H1 (cell line): Measurements from ENCODE around the gene ROM1. TPM values are rescaled to one million over a fixed set of nuclear protein-coding genes. Genes with fewer than 3 reads are reported as not detected.
A peak's percentile ranks its signal among the peaks of the same experiment; 100 is the strongest.

Source experiments
- CTCF ChIA-PET: fragments of 300-600 bp; sonication (Branson Sonifier 250); formaldehyde crosslinking; loops from one replicate; lab custom pipeline; 2021; ENCODE audit not compliant: partially characterized antibody; lab: Charles Lee
- POLR2A ChIA-PET: fragments of 300-600 bp; sonication (Branson Sonifier 250); formaldehyde crosslinking; loops from one replicate; lab custom pipeline; 2021; ENCODE audit warnings: inconsistent platforms; ENCODE audit not compliant: partially characterized antibody; lab: Charles Lee
- DNase-seq, 2 experiments: peaks; one replicate each; pipeline versions ENCODE4 v3.0.0 to v3.0.0-alpha.2; 2010 to 2022; ENCODE audit warnings: low spot score in 2 of 2, low read depth in 1 of 2, mixed read lengths in 1 of 2
- FAIRE-seq: peaks from 2 replicates; lab custom pipeline; 2011; peaks lifted over from hg19 to GRCh38; lab: Jason Lieb, UNC
- H2AFZ ChIP-seq: 2 replicates; pipeline ENCODE4 v1.8.1; 2012; ENCODE audit warnings: low read length, inconsistent platforms
- H2AK5ac ChIP-seq: 2 replicates; pipeline ENCODE4 v1.6.1; 2013; ENCODE audit warnings: low read depth, low read length
- H2BK120ac ChIP-seq: replicated peaks from 2 replicates; pipeline ENCODE3; 2013; ENCODE audit warnings: low read depth, low read length, inconsistent platforms
- H2BK12ac ChIP-seq: 2 replicates; pipeline ENCODE4 v1.6.1; 2013; ENCODE audit warnings: low read depth, low read length
- H2BK15ac ChIP-seq: 2 replicates; pipeline ENCODE4 v1.6.1; 2013; ENCODE audit warnings: low read length
- H2BK20ac ChIP-seq: 2 replicates; pipeline ENCODE4 v1.6.1; 2013; ENCODE audit warnings: low read length
- H2BK5ac ChIP-seq: 2 replicates; pipeline ENCODE4 v1.6.1; 2013; ENCODE audit warnings: low read depth, low read length
- H3K14ac ChIP-seq: 2 replicates; pipeline ENCODE4 v1.6.1; 2013; ENCODE audit warnings: inconsistent platforms; ENCODE audit not compliant: insufficient read length
- H3K18ac ChIP-seq: 2 replicates; pipeline ENCODE4 v1.6.1; 2013; ENCODE audit warnings: low read length; ENCODE audit errors: extremely low read depth
- H3K23ac ChIP-seq: 2 replicates; pipeline ENCODE4 v1.6.1; 2013; ENCODE audit warnings: inconsistent platforms; ENCODE audit not compliant: insufficient read length
- H3K23me2 ChIP-seq: 2 replicates; pipeline ENCODE4 v1.6.1; 2013; ENCODE audit warnings: low read depth, low read length
- H3K27ac ChIP-seq: 2 replicates; pipeline ENCODE4 v1.6.1; 2011; ENCODE audit warnings: low read depth, low read length, inconsistent platforms
- H3K27me3 ChIP-seq, 4 experiments: replicated peaks in 1 of 4; 1 replicate in 1 of 4; 2 replicates in 3 of 4; pipeline versions ENCODE4 v1.6.1 to v1.8.1; 2011 to 2013; ENCODE audit warnings: low read length in 3 of 4, mild to moderate bottlenecking in 3 of 4, inconsistent platforms in 2 of 4, mixed read lengths in 2 of 4, moderate library complexity in 1 of 4; ENCODE audit not compliant: control insufficient read depth in 3 of 4, insufficient read depth in 3 of 4; ENCODE audit errors: extremely low read depth in 1 of 4
- H3K36me3 ChIP-seq, 4 experiments: 2 replicates each; pipeline versions ENCODE4 v1.6.1 to v1.8.1; 2011 to 2013; ENCODE audit warnings: mild to moderate bottlenecking in 4 of 4, low read length in 3 of 4, moderate library complexity in 2 of 4, control low read depth in 1 of 4, inconsistent platforms in 1 of 4; ENCODE audit not compliant: insufficient read depth in 4 of 4, control insufficient read depth in 2 of 4
- H3K4ac ChIP-seq: replicated peaks from 2 replicates; pipeline ENCODE3; 2013; ENCODE audit warnings: low read length, low read depth, mixed read lengths, inconsistent platforms; ENCODE audit not compliant: insufficient read length
- H3K4me1 ChIP-seq, 4 experiments: replicated peaks in 1 of 4; 1 replicate in 1 of 4; 2 replicates in 3 of 4; pipeline versions ENCODE4 v1.6.1 to v1.8.1; 2011 to 2013; ENCODE audit warnings: low read length in 3 of 4, inconsistent platforms in 2 of 4, mixed read lengths in 1 of 4; ENCODE audit not compliant: insufficient read depth in 4 of 4, control insufficient read depth in 3 of 4
- H3K4me2 ChIP-seq, 2 experiments: 2 replicates each; pipeline versions ENCODE4 v1.6.1 to v1.8.1; 2011 to 2013; ENCODE audit warnings: low read depth in 2 of 2, low read length in 2 of 2, control low read depth in 1 of 2, inconsistent platforms in 1 of 2, mild to moderate bottlenecking in 1 of 2; ENCODE audit not compliant: insufficient read depth in 1 of 2
- H3K4me3 ChIP-seq, 4 experiments: fragments of 200-600, 300-600 bp in 1 of 4; sonication (generic), shearing (Covaris generic), sonication (Bioruptor Twin) in 1 of 4; 2 replicates each; pipeline versions ENCODE4 v1.5.1 to v1.8.1; 2011 to 2016; ENCODE audit warnings: low read length in 4 of 4, low read depth in 3 of 4, control low read depth in 2 of 4, inconsistent platforms in 2 of 4, mild to moderate bottlenecking in 2 of 4, mixed read lengths in 1 of 4, moderate library complexity in 1 of 4; ENCODE audit not compliant: insufficient read depth in 2 of 4; ENCODE audit errors: extremely low read depth in 1 of 4
- H3K56ac ChIP-seq: replicated peaks from 2 replicates; pipeline ENCODE3; 2013; ENCODE audit warnings: low read depth, mild to moderate bottlenecking, mixed read lengths, low read length, inconsistent platforms; ENCODE audit not compliant: insufficient read length
- H3K79me1 ChIP-seq: 2 replicates; pipeline ENCODE4 v1.6.1; 2013; ENCODE audit warnings: low read depth, low read length, control low read depth
- H3K79me2 ChIP-seq, 2 experiments: 2 replicates each; pipeline versions ENCODE4 v1.6.1 to v1.8.1; 2012 to 2013; ENCODE audit warnings: low read length in 2 of 2, mild to moderate bottlenecking in 2 of 2, inconsistent platforms in 1 of 2; ENCODE audit not compliant: insufficient read depth in 2 of 2, control insufficient read depth in 1 of 2
- H3K9ac ChIP-seq, 4 experiments: replicated peaks in 1 of 4; 1 replicate in 1 of 4; 2 replicates in 3 of 4; pipeline versions ENCODE4 v1.6.1 to v1.8.1; 2011 to 2013; ENCODE audit warnings: low read depth in 3 of 4, low read length in 3 of 4, control low read depth in 2 of 4, mild to moderate bottlenecking in 2 of 4, moderate library complexity in 2 of 4, inconsistent platforms in 1 of 4; ENCODE audit errors: extremely low read depth in 1 of 4
- H3K9me3 ChIP-seq, 2 experiments: 2 replicates each; pipeline versions ENCODE4 v1.6.1 to v1.8.1; 2012 to 2013; ENCODE audit warnings: mild to moderate bottlenecking in 2 of 2, moderate library complexity in 2 of 2, control low read depth in 1 of 2, inconsistent platforms in 1 of 2, low read depth in 1 of 2, low read length in 1 of 2, mixed read lengths in 1 of 2; ENCODE audit not compliant: insufficient read depth in 2 of 2
- H4K20me1 ChIP-seq, 2 experiments: replicated peaks in 1 of 2; 2 replicates each; pipeline versions ENCODE3 to v1.8.1; 2011 to 2013; ENCODE audit warnings: inconsistent platforms in 2 of 2, low read length in 2 of 2, mild to moderate bottlenecking in 1 of 2; ENCODE audit not compliant: insufficient read depth in 2 of 2, control insufficient read depth in 1 of 2
- H4K5ac ChIP-seq: 2 replicates; pipeline ENCODE4 v1.6.1; 2013; ENCODE audit warnings: low read length, low read depth, mixed read lengths, inconsistent platforms; ENCODE audit not compliant: insufficient read length
- H4K8ac ChIP-seq: 2 replicates; pipeline ENCODE4 v1.8.0; 2013; ENCODE audit warnings: mild to moderate bottlenecking, moderate library complexity, low read length, inconsistent platforms; ENCODE audit not compliant: insufficient read depth; ENCODE audit errors: extremely low read depth
- H4K91ac ChIP-seq: replicated peaks from 2 replicates; pipeline ENCODE3; 2013; ENCODE audit warnings: low read length, mixed read lengths, inconsistent platforms; ENCODE audit not compliant: insufficient read length
- E2F6 ChIP-seq: IDR thresholded peaks from 2 replicates; pipeline ENCODE4 v1.6.1; 2012; ENCODE audit warnings: inconsistent platforms
- JUN ChIP-seq: IDR thresholded peaks from 2 replicates; pipeline ENCODE4 v1.6.1; 2011; ENCODE audit warnings: low read depth, mild to moderate bottlenecking, improper control_type of control experiment, low read length
- JUND ChIP-seq: IDR thresholded peaks from 2 replicates; pipeline ENCODE4 v1.6.1; 2011; ENCODE audit warnings: mild to moderate bottlenecking, improper control_type of control experiment, low read length
- KDM1A ChIP-seq: fragments of 200-600, 300-600 bp; sonication (generic); IDR thresholded peaks from 2 replicates; pipeline ENCODE4 v1.7.1; 2016; ENCODE audit warnings: mild to moderate bottlenecking, low read length, borderline replicate concordance
- MAX ChIP-seq: IDR thresholded peaks from 2 replicates; pipeline ENCODE4 v1.6.1; 2012; ENCODE audit warnings: inconsistent platforms
- SRF ChIP-seq: IDR thresholded peaks from 2 replicates; pipeline ENCODE4 v1.6.1; 2011; ENCODE audit warnings: mild to moderate bottlenecking, low read depth, low read length, moderate library complexity
- USF2 ChIP-seq: IDR thresholded peaks from 2 replicates; pipeline ENCODE4 v1.6.1; 2011; ENCODE audit warnings: low read length, improper control_type of control experiment
- WGBS, 2 experiments: shearing (Covaris generic) in 1 of 2; methylation state at CpG; one replicate each; pipeline versions ENCODE4 v1.1.6 to v1.1.7; 2013 to 2015; ENCODE audit warnings: low lambda C conversion rate in 2 of 2, mixed read lengths in 2 of 2, inconsistent platforms in 1 of 2, low coverage in 1 of 2, missing lambda C conversion rate in 1 of 2; ENCODE audit not compliant: insufficient replicate concordance in 2 of 2, insufficient coverage in 1 of 2, insufficient read length in 1 of 2; ENCODE audit errors: extremely low coverage in 1 of 2, missing lambda C conversion rate in 1 of 2; 5-methylcytosine and 5-hydroxymethylcytosine counted together
- polyA plus RNA-seq, 7 experiments: library from polyadenylated mRNA; depleted of rRNA in 3 of 7; stranded (reverse) in 5 of 7; unstranded in 2 of 7; fragments of >200 nt in 5 of 7; fragments of 200-250 nt in 2 of 7; gene quantifications; 1 replicate in 5 of 7; 2 replicates in 1 of 7; 4 replicates in 1 of 7; pipeline versions ENCODE4 v1.2.1 to v1.2.3, GENCODE V29; 2011 to 2013; ENCODE audit warnings: missing spikeins in 2 of 7, mixed read lengths in 2 of 7
- total RNA-seq: library from RNA; stranded (reverse); fragmentation: NEBNext Ultra II Directional; extraction: Animal tissue kit (Norgen Biotek cat#: 25700); gene quantifications from 2 replicates; pipeline ENCODE4 v1.2.1, GENCODE V29; 2021

Gene ROM1
- total and polyA plus RNA-seq, 2 of the 8 experiments (the other 6 are each of a cell fraction or from before 2014, with no cell fraction given) = 0.86 to 2.2 TPM

- H3K27me3 ChIP-seq = peaks cover 0 to 13% (median 11%) of the 10 kb centered on the region in 4 experiments; a peak in 6 of 7 replicates
- peak overlapping the region; percentile 38 for H4K91ac ChIP-seq
- no peaks in the 10 kb centered on the region; the same call in 1 of the 2 replicates for H3K79me1 ChIP-seq
- H3K4me3 ChIP-seq = peak overlapping the region; percentile 74 to 86 (median 84)
- peak overlapping the region; percentile 88 for H2BK15ac ChIP-seq
- no peak overlapping the region for H3K23ac ChIP-seq
- DNase-seq = peak in 1 of 2 experiments; percentile 77
- peaks cover 0 to 28% of the 10 kb centered on the region in 2 experiments; a peak in 2 of 4 replicates for H3K79me2 ChIP-seq
- peak overlapping the region; percentile 27; the same call in 1 of the 2 replicates for H2AFZ ChIP-seq
- peaks cover 3 to 6% of the 10 kb centered on the region in 2 experiments for H4K20me1 ChIP-seq
- ChIA-PET CTCF (interaction anchor here (0.9 to 10.2 kb wide), 8 partner anchors 9 to 170 kb away, joined by 3 to 97 read pairs (median 6); partner anchors contain the start of genes EEF1G, EML3, ROM1 and TUT1), POLR2A (interaction anchor here (0.6 to 15.8 kb wide), 34 partner anchors 6 to 279 kb away, joined by 3 to 235 read pairs (median 4); partner anchors contain the start of genes B3GAT3, C11orf98, CSKMT and EEF1G)
- no peak overlapping the region; the same call in 1 of the 2 replicates for H3K27ac ChIP-seq
- H3K9me3 ChIP-seq = no peaks in the 10 kb centered on the region
- peak overlapping the region; percentile 72 to 83 for H3K4me2 ChIP-seq
- peak overlapping the region; percentile 44 for H4K5ac ChIP-seq
- H3K36me3 ChIP-seq = peaks cover 11 to 14% (median 12%) of the 10 kb centered on the region in 4 experiments
- FAIRE-seq = no peak
- no peak overlapping the region for H2BK120ac ChIP-seq
- H3K23me2 ChIP-seq = peaks cover 17% of the 10 kb centered on the region; the same call in 1 of the 2 replicates
- peak overlapping the region; percentile 29; the same call in 1 of the 2 replicates for H2AK5ac ChIP-seq
- peak overlapping the region in 3 of 4 experiments; percentile 43 to 55 (median 51); a peak in 5 of 7 replicates for H3K9ac ChIP-seq
- no peak overlapping the region for H3K4ac ChIP-seq
- peak overlapping the region; percentile 68; the same call in 1 of the 2 replicates for H2BK5ac ChIP-seq
- H3K56ac ChIP-seq = peak overlapping the region; percentile 78
- no peak overlapping the region for H3K14ac ChIP-seq
- H2BK12ac ChIP-seq = no peak overlapping the region
- no peak overlapping the region for H2BK20ac ChIP-seq
- peak overlapping the region; percentile 86 for H4K8ac ChIP-seq
- peak overlapping the region; percentile 84 for H3K18ac ChIP-seq
- peaks cover 9 to 35% (median 17%) of the 10 kb centered on the region in 4 experiments for H3K4me1 ChIP-seq
- whole genome bisulfite sequencing, 2 experiments = 7% methylated on average over 52 of the region's 96 CpGs; no CpG with 5 or more reads in 1 of the 2 experiments
- no peak for TF ChIP-seq JUN
- TF ChIP-seq KDM1A = 0 out of 2 replicates have a peak, but pooled peaks have one; percentile 30
- no peak for TF ChIP-seq JUND
- peak; percentile 95 for TF ChIP-seq E2F6
- no peak for TF ChIP-seq SRF
- peak; percentile 66 for TF ChIP-seq USF2
- TF ChIP-seq MAX = peak; percentile 95
Measured at GRCh38 chr11:62602141-62603071, 10.7 kb upstream of the ROM1 start.
